ENCODE data around the gene NDUFAF3.

The NDUFAF3 gene

DNA sequence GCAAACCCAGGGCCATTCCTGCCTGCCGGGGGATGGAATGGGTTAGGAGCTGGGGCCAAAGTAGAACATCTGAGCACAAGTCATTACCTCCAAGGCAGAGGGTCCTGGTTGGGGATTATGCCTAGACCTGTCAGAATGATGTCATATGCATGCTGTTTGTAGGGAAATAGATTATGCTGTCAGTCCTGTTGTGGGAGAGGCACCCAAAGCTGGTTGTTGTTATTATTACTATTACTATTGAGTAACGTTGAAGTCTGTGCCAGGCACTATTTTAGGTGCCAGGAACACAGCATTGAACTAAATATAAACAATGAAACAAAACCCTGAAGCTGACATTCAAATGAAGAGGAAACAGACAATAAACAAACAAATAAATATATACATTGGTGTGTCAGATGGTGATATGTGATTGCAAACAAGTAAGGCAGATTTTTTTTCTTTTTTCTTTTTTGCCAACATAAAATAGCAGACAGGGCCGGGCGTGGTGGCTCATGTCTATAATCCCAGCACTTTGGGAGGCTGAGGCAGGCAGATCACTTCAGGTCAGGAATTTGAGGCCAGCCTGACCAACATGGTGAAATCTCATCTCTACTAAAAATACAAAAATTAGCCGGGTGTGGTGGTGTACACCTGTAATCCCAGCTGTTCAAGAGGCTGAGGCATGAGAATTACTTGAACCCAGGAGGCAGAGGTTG is 29.9 kb upstream of the NDUFAF3 start:
- no peaks in the 10 kb centered on the region for H3K27me3 ChIP-seq (ENCODE audit: insufficient read depth, poor library complexity, severe bottlenecking)
- H3K4me3 ChIP-seq (ENCODE audit: severe bottlenecking): no peak overlapping the region
- no peak overlapping the region for H3K27ac ChIP-seq (ENCODE audit: poor library complexity, severe bottlenecking)
- no peaks in the 10 kb centered on the region for H3K4me1 ChIP-seq (ENCODE audit: insufficient read depth, poor library complexity, severe bottlenecking)
- ATAC-seq (ENCODE audit: low read depth) (no peak), DNase-seq (ENCODE audit: low spot score) (no peak)
- TF ChIP-seq, protein P1, sequence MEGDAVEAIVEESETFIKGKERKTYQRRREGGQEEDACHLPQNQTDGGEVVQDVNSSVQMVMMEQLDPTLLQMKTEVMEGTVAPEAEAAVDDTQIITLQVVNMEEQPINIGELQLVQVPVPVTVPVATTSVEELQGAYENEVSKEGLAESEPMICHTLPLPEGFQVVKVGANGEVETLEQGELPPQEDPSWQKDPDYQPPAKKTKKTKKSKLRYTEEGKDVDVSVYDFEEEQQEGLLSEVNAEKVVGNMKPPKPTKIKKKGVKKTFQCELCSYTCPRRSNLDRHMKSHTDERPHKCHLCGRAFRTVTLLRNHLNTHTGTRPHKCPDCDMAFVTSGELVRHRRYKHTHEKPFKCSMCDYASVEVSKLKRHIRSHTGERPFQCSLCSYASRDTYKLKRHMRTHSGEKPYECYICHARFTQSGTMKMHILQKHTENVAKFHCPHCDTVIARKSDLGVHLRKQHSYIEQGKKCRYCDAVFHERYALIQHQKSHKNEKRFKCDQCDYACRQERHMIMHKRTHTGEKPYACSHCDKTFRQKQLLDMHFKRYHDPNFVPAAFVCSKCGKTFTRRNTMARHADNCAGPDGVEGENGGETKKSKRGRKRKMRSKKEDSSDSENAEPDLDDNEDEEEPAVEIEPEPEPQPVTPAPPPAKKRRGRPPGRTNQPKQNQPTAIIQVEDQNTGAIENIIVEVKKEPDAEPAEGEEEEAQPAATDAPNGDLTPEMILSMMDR (IDR thresholded peaks at IDR 0.05; ENCODE audit: poor library complexity, severe bottlenecking): no peak
- no peaks in the 10 kb centered on the region for H3K9me3 ChIP-seq (ENCODE audit: severe bottlenecking)
- H3K36me3 ChIP-seq (ENCODE audit: low read depth): no peaks in the 10 kb centered on the region

DNA sequence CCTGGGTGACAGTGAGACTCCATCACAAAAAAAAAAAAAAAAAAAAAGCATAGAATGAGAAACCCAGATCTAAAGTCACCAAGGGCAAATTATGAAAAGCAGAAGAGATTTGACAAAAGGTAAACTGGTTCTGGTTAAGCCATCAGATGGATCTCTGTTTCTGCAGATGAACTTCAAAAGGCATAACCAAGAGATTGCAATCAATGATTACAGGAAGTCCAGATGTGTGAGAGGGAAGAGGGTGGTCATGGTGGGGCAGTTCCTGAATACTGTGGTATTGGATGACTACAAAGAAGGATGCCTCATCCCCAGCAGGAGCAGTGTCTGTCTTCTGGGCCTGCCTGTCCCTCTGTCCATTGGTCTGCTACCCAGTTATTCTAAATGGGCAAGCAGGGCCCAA is 28.1 kb upstream of the NDUFAF3 start:
- Histone ChIP-seq H3K9me3 (ENCODE audit: severe bottlenecking) (no peaks in the 10 kb centered on the region), H3K36me3 (ENCODE audit: low read depth) (no peaks in the 10 kb centered on the region), H3K27ac (ENCODE audit: poor library complexity, severe bottlenecking) (no peak overlapping the region), H3K4me1 (ENCODE audit: insufficient read depth, poor library complexity, severe bottlenecking) (no peaks in the 10 kb centered on the region), H3K4me3 (ENCODE audit: severe bottlenecking) (no peak overlapping the region), H3K27me3 (ENCODE audit: insufficient read depth, poor library complexity, severe bottlenecking) (no peaks in the 10 kb centered on the region)
- no peak for ATAC-seq (ENCODE audit: low read depth)
- DNase-seq (ENCODE audit: low spot score): no peak
- TF ChIP-seq, protein P1 (IDR thresholded peaks at IDR 0.05; ENCODE audit: poor library complexity, severe bottlenecking): no peak

DNA sequence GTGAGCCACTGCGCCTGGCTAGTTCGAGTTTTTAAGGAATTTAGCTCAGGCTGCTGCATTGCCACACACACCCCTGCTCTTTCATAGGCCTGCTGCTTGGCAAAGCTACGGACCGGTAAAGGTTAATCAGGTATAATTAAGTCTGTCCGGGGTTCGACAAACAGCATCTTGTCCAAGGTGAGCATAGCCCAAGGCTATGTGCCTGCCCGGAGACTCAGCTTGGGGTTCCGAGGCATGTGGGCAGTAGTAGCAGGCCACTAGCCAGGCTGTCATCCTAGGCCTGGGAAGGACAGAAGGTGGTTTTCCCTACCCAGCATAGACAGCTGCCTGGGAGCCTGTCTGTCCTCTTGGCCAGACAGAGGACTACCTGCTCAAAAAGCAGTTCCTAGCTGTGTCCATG is 25.3 kb upstream of the NDUFAF3 start:
- TF ChIP-seq, protein P1 (IDR thresholded peaks at IDR 0.05; ENCODE audit: poor library complexity, severe bottlenecking): no peak
- DNase-seq (ENCODE audit: low spot score) (no peak), ATAC-seq (ENCODE audit: low read depth) (no peak)
- H3K36me3 ChIP-seq (ENCODE audit: low read depth): no peaks in the 10 kb centered on the region
- no peaks in the 10 kb centered on the region for H3K27me3 ChIP-seq (ENCODE audit: insufficient read depth, poor library complexity, severe bottlenecking)
- no peak overlapping the region for H3K27ac ChIP-seq (ENCODE audit: poor library complexity, severe bottlenecking)
- H3K4me3 ChIP-seq (ENCODE audit: severe bottlenecking): no peak overlapping the region
- H3K9me3 ChIP-seq (ENCODE audit: severe bottlenecking): no peaks in the 10 kb centered on the region
- H3K4me1 ChIP-seq (ENCODE audit: insufficient read depth, poor library complexity, severe bottlenecking): no peaks in the 10 kb centered on the region

DNA sequence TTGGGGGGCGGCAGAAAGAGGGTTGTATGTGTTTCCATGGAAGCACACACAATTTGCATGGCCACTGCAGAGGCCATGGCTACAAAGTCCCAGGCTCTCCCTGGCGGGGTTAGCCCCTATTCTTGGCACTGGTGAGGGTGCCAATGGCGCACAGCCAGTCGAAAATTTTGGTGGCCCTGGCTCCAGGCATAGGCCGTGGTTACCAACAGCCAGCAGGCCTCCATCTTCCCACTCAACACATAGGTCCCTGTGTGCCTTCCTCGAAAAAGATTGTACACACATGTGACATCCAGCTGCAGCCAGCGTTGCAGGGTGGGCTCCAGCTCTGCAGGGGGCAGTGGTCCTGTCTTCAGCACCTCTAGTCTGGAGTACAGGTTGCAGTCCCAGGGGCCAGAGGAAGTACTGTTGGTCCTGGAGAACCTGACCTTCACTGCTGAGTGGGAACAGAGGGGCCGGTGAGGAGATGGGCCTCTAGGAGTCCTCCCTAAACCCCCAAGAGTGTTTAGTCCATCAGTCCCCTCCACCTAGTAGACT is 24.8 kb upstream of the NDUFAF3 start:
- H3K4me3 ChIP-seq (ENCODE audit: severe bottlenecking): no peak overlapping the region
- TF ChIP-seq, protein P1 (IDR thresholded peaks at IDR 0.05; ENCODE audit: poor library complexity, severe bottlenecking): no peak
- no peaks in the 10 kb centered on the region for H3K27me3 ChIP-seq (ENCODE audit: insufficient read depth, poor library complexity, severe bottlenecking)
- ATAC-seq (ENCODE audit: low read depth) (no peak), DNase-seq (ENCODE audit: low spot score) (no peak)
- H3K27ac ChIP-seq (ENCODE audit: poor library complexity, severe bottlenecking): no peak overlapping the region
- H3K9me3 ChIP-seq (ENCODE audit: severe bottlenecking): no peaks in the 10 kb centered on the region
- no peaks in the 10 kb centered on the region for H3K4me1 ChIP-seq (ENCODE audit: insufficient read depth, poor library complexity, severe bottlenecking)
- H3K36me3 ChIP-seq (ENCODE audit: low read depth): no peaks in the 10 kb centered on the region
